Lower leg skin (tissue), 4 donors: Measurements from ENCODE around the gene ANKRD31. TPM values are rescaled to one million over a fixed set of nuclear protein-coding genes. Genes with fewer than 3 reads are reported as not detected.
"Not testable (repeated sequence)": the region's sequence is repeated elsewhere in the genome, so short reads cannot be mapped to it uniquely, and the experiment has no call there.

ENCODE experiments used
- DNase-seq, 2 donors: peaks; one replicate each; pipeline ENCODE4 v3.0.0-alpha.2; 2019; ENCODE audit warnings: low spot score in 2 of 2
- H3K4me3 ChIP-seq: fragments of 200-600 bp; sonication (generic); 2 replicates; pipeline ENCODE4 v1.5.1; 2017; ENCODE audit warnings: mild to moderate bottlenecking, low read depth; ENCODE audit not compliant: poor library complexity, severe bottlenecking
- POLR2A ChIP-seq, 2 donors: fragments of 450-650 bp; IDR thresholded peaks; one replicate each; pipeline ENCODE4 v1.6.1; 2016 to 2017; ENCODE audit warnings: antibody characterized with exemption in 2 of 2, mild to moderate bottlenecking in 1 of 2, moderate library complexity in 1 of 2
- WGBS, 2 donors: methylation state at CpG; one replicate each; pipeline ENCODE4 v1.1.5; 2018; 5-methylcytosine and 5-hydroxymethylcytosine counted together
- intact Hi-C: fragments of 100-400 bp; cut with DNase I; formaldehyde crosslinking; loops from one replicate; pipeline ENCODE4 v1.15.0; 2023; ENCODE audit warnings: low total_unique reads
- total RNA-seq, 4 donors: library from RNA; depleted of rRNA; stranded (reverse); fragments of >200 nt; gene quantifications; one replicate each; pipeline ENCODE4 v1.1.0, GENCODE V29; 2016
- TF ChIP-seq, protein P1 (sequence below), 3 donors: fragments of 450-650 bp; IDR thresholded peaks; one replicate each; pipeline ENCODE4 v1.5.1; 2016; ENCODE audit warnings: antibody characterized with exemption in 3 of 3, mild to moderate bottlenecking in 3 of 3, moderate library complexity in 2 of 3

ANKRD31 gene
- total RNA-seq, 4 donors from 2014 or later: 0.13 to 0.20 (median 0.19) TPM; not detected in 1

DNA sequence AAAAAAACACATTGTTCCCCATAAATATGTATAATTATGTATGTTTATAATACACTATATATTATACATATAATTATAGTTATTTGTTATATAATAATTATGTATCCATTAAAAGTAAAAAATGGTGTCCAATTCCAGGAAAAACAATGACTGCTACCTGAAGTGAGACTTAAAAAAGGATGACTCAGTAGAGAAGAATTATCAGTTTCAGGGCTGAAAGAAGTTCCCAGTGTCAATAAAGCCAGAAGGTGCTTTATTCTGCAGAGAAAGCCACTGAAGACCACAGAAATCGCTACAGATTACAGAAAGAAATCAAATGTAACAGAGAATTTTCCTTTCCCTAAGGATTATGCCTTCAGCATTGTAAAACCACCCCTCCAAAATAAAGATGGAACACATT, 50.9 kb downstream of the ANKRD31 start:
- no peak for DNase-seq
- WGBS, 2 donors: 78 to 85% methylated on average over 1 of the region's 1 CpG
- no peak overlapping the region for H3K4me3 ChIP-seq
- no peak for TF ChIP-seq POLR2A (IDR thresholded peaks at IDR 0.05)
- TF ChIP-seq, protein P1, sequence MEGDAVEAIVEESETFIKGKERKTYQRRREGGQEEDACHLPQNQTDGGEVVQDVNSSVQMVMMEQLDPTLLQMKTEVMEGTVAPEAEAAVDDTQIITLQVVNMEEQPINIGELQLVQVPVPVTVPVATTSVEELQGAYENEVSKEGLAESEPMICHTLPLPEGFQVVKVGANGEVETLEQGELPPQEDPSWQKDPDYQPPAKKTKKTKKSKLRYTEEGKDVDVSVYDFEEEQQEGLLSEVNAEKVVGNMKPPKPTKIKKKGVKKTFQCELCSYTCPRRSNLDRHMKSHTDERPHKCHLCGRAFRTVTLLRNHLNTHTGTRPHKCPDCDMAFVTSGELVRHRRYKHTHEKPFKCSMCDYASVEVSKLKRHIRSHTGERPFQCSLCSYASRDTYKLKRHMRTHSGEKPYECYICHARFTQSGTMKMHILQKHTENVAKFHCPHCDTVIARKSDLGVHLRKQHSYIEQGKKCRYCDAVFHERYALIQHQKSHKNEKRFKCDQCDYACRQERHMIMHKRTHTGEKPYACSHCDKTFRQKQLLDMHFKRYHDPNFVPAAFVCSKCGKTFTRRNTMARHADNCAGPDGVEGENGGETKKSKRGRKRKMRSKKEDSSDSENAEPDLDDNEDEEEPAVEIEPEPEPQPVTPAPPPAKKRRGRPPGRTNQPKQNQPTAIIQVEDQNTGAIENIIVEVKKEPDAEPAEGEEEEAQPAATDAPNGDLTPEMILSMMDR (IDR thresholded peaks at IDR 0.05): no peak
- intact Hi-C loops: no loop called here

DNA sequence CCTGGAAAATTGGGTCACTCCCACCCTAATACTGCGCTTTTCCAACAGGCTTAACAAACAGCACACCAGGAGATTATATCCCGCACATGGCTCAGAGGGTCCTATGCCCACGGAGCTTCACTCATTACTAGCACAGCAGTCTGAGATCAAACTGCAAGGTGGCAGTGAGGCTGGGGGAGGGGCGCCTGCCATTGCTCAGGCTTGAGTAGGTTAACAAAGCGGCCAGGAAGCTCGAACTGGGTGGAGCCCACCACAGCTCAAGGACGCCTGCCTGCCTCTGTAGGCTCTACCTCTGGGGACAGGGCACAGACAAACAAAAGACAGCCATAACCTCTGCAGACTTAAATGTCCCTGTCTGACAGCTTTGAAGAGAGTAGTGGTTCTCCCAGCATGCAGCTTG, 60.7 kb downstream of the ANKRD31 start:
- intact Hi-C loops, H3K4me3 ChIP-seq, DNase-seq: not testable (repeated sequence)
- WGBS, 2 donors: 92 to 93% methylated on average over 7 of the region's 7 CpGs

DNA sequence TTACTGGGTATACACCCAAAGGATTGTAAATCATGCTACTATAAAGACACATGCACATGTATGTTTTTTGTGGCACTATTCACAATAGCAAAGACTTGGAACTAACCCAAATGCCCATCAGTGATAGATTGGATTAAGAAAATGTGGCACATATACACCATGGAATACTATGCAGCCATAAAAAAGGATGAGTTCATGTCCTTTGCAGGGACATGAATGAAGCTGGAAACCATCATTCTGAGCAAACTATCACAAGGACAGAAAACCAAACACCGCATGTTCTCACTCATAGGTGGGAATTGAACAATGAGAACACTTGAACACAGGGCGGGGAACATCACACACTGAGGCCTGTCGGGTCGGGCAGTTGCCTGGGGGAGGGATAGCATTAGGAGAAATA, 61.8 kb downstream of the ANKRD31 start:
- intact Hi-C loops: not testable (repeated sequence)

DNA sequence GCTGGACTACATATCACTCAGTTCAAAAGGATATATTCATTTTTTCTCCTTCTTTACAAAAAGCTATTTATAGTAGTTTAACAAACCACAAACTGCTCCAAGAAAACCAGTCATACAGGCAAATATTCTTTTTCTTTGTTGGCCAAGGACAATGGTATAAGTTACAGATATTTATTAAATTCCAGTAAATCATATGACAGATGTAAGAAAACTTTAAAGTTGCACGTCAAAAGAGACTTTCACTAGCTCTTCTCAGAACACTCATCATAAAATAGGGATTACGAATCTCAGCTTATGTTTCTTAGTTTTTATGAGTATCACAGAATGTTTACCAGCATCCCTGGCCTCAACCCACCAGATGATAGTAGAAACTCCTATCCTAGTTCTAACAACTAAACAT, 67.2 kb downstream of the ANKRD31 start:
- 62 to 71% methylated on average over 2 of the region's 2 CpGs for WGBS, 2 donors
- no peak overlapping the region for H3K4me3 ChIP-seq
- intact Hi-C loops: no loop called here
- no peak for DNase-seq
- TF ChIP-seq, protein P1 (IDR thresholded peaks at IDR 0.05): no peak
- no peak for TF ChIP-seq POLR2A (IDR thresholded peaks at IDR 0.05)

More for the DNA sequence above, 61.8 kb downstream of the ANKRD31 start:
- H3K4me3 ChIP-seq, DNase-seq: not testable (repeated sequence)
- WGBS, 2 donors: 98 to 100% methylated on average over 4 of the region's 4 CpGs

DNA sequence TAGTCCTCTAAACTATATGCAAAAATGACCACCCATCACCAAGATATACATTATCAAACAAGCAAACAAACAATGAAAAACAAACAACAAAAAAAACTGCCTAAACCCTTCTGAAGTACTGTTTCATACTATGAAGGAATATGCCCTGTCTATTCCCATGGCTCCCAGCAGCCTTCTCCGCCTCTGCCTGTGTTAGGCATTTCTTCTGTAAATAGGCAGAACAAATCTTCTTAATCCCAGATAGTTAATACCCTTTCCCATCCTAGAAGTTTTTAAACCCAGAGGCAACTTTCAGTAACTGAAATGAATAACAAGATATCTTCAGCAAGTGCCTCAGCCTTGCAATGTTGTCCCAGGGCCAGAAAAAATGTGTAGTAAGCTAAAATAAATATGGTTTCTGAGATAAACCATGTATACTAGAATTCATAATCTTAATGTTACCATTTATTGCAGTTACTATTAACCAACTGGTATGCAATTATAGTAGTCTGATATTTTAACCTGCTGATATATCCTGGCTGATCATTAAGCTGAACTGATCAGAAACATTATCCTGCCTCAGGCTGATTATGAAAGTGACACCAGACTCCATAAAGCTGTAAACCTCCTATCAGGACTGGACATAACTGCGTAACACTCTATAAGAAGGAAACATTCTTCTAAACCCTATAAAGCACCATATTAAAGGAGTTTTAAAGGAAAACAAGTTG, 68.5 kb downstream of the ANKRD31 start:
- DNase-seq: no peak

DNA sequence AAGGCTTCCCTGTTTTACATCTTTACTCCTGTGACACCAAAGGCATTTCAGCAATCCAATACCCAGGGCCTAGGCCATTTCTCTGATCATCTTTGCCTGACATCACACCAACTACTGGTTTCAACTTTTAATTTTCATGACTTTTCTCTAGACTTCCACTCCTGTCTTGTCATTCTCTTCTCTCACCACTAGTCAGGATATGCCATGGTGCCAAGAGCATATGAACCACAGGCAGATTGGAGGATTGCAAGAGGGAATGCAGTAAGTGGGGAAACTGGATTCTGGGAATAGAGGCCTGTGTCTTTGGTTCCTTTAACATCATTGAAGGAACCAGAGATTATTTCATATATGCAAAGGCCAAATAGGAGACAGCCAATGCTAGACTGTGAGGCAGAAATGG, 69.3 kb downstream of the ANKRD31 start:
- no peak overlapping the region for H3K4me3 ChIP-seq
- intact Hi-C loops: no loop called here
- TF ChIP-seq, protein P1 (IDR thresholded peaks at IDR 0.05): no peak
- no peak for TF ChIP-seq POLR2A (IDR thresholded peaks at IDR 0.05)
- no peak for DNase-seq

More for the DNA sequence above, 68.5 kb downstream of the ANKRD31 start:
- TF ChIP-seq POLR2A (IDR thresholded peaks at IDR 0.05): no peak
- TF ChIP-seq, protein P1 (IDR thresholded peaks at IDR 0.05): no peak
- 93% methylated on average over 2 of the region's 2 CpGs for WGBS, 2 donors
- intact Hi-C loops: no loop called here
- H3K4me3 ChIP-seq: no peak overlapping the region

DNA sequence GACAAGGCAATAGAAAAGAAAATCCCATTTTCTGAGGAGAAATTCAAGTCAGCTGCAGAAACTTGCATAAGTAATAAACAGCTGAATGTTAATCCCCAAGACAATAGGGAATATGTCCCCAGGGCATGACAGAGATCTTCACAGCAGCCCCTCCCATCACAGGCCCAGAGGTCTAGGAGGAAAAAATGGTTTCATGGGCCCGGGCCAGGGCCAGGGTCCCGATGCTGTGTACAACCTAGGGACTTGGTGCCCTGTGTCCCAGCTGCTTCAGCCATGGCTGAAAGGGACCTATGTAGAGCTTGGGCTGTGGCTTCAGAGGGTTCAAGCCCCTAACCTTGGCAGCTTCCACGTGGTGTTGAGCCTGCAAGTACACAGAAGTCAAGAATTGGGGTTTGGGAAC, 75.2 kb downstream of the ANKRD31 start:
- intact Hi-C loops, H3K4me3 ChIP-seq, DNase-seq: not testable (repeated sequence)
- WGBS, 2 donors: 77 to 80% methylated on average over 3 of the region's 3 CpGs
